ENCODE data around the gene COL18A1. TPM values are rescaled to one million over a fixed set of nuclear protein-coding genes. Genes with fewer than 3 reads are reported as not detected.

The COL18A1 gene
- total RNA-seq, 1 experiment from 2014 or later, result 77.0 TPM

GRCh38 chr21:45469273-45470086, 64.5 kb downstream of the COL18A1 start:
- H3K4me3 ChIP-seq (ENCODE audit: low read length), result no peak overlapping the region
- DNase-seq (no peak), ATAC-seq (no peak)
- no peaks in the 10 kb centered on the region for H3K9me3 ChIP-seq (ENCODE audit: low read length)
- H3K4me1 ChIP-seq (ENCODE audit: insufficient read depth, low read length), result peaks cover 25% of the 10 kb centered on the region
- no peak overlapping the region for H3K9ac ChIP-seq (ENCODE audit: low read length)
- no peaks in the 10 kb centered on the region for H3K9me2 ChIP-seq (replicated peaks; ENCODE audit: low read length)
- CTCF ChIA-PET, result no interaction called here
- H3K27ac ChIP-seq (ENCODE audit: low read length), result no peak overlapping the region
- H3K27me3 ChIP-seq (ENCODE audit: low read length), result no peaks in the 10 kb centered on the region
- no TSS peak for BruUV-seq (replicated peaks)
- POLR2A ChIA-PET (ENCODE audit: unreplicated experiment), result no interaction called here
- no peak overlapping the region for H3K4me2 ChIP-seq (ENCODE audit: low read length)
- no peak for TF ChIP-seq EZH2 (IDR thresholded peaks at IDR 0.05; ENCODE audit: low read length, unreplicated experiment)
- TF ChIP-seq EZH2phosphoT487 (IDR thresholded peaks at IDR 0.05; ENCODE audit: borderline replicate concordance, low read length), result no peak
- no peak for TF ChIP-seq CTCF (conservative IDR thresholded peaks at IDR 0.05; ENCODE audit: low read depth, low read length)
- intact Hi-C loops (cut with micrococcal nuclease), result no loop called here
- H3F3A ChIP-seq (ENCODE audit: low read length, unreplicated experiment), result no peaks in the 10 kb centered on the region
- no peak overlapping the region for H2AFZ ChIP-seq (ENCODE audit: low read length)
- H3K36me3 ChIP-seq (ENCODE audit: low read depth, low read length), result peaks cover 2% of the 10 kb centered on the region
- H3K79me2 ChIP-seq (ENCODE audit: low read length), result no peaks in the 10 kb centered on the region
- H4K20me1 ChIP-seq (ENCODE audit: low read length), result no peaks in the 10 kb centered on the region

- Histone ChIP-seq H3F3A (ENCODE audit: low read length, unreplicated experiment) (no peaks in the 10 kb centered on the region), H3K4me1 (ENCODE audit: insufficient read depth, low read length) (peaks cover 25% of the 10 kb centered on the region), H2AFZ (ENCODE audit: low read length) (no peak overlapping the region), H4K20me1 (ENCODE audit: low read length) (no peaks in the 10 kb centered on the region), H3K9me2 (replicated peaks; ENCODE audit: low read length) (no peaks in the 10 kb centered on the region), H3K4me3 (ENCODE audit: low read length) (no peak overlapping the region), H3K79me2 (ENCODE audit: low read length) (no peaks in the 10 kb centered on the region), H3K4me2 (ENCODE audit: low read length) (no peak overlapping the region), H3K27ac (ENCODE audit: low read length) (no peak overlapping the region), H3K9ac (ENCODE audit: low read length) (no peak overlapping the region), H3K36me3 (ENCODE audit: low read depth, low read length) (peaks cover 4% of the 10 kb centered on the region), H3K9me3 (ENCODE audit: low read length) (no peaks in the 10 kb centered on the region), H3K27me3 (ENCODE audit: low read length) (no peaks in the 10 kb centered on the region)
- TF ChIP-seq EZH2 (IDR thresholded peaks at IDR 0.05; ENCODE audit: low read length, unreplicated experiment) (no peak), CTCF (conservative IDR thresholded peaks at IDR 0.05; ENCODE audit: low read depth, low read length) (no peak), EZH2phosphoT487 (IDR thresholded peaks at IDR 0.05; ENCODE audit: borderline replicate concordance, low read length) (no peak)
- POLR2A ChIA-PET (ENCODE audit: unreplicated experiment), result no interaction called here
- intact Hi-C loops (cut with micrococcal nuclease), result no loop called here
- no peak for ATAC-seq
- BruUV-seq (replicated peaks), result TSS peak; percentile 9
- CTCF ChIA-PET, result no interaction called here
- no peak for DNase-seq
These were observed 65.1 kb downstream of the COL18A1 start for GRCh38 chr21:45470087-45470515.
